Measurements from ENCODE around the gene ZNF43.
"Not testable (repeated sequence)": the region's sequence is repeated elsewhere in the genome, so short reads cannot be mapped to it uniquely, and the experiment has no call there.

ZNF43 gene

DNA sequence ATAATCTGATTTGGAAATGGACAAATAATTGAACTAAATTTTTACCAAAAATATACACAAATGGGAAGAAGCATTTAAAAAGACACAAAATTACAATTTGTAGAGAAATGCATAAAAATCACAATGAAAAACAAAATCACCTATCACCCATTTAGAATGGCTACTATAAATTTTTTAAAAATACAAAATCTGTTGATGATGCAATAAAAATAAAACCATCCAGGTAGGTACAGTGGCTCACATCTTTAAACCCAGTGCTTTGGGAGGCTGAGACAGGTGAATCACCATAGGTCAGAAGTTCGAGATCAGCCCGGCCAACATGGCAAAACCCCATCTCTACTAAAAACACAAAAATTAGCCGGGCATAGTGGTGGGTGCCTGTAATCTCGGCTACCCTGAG, 23.5 kb downstream of the ZNF43 start:
- TF ChIP-seq ZNF8 (CRISPR knock-in tag; IDR thresholded peaks at IDR 0.05) (no peak), GLIS3 (CRISPR knock-in tag; IDR thresholded peaks at IDR 0.05) (no peak), RARB (CRISPR knock-in tag; IDR thresholded peaks at IDR 0.05) (no peak), CSDC2 (CRISPR knock-in tag; IDR thresholded peaks at IDR 0.05) (no peak), TSHZ2 (CRISPR knock-in tag; IDR thresholded peaks at IDR 0.05) (no peak), ZNF565 (CRISPR knock-in tag; conservative IDR thresholded peaks at IDR 0.05; ENCODE audit: low read depth) (no peak), ESRRG (CRISPR knock-in tag; IDR thresholded peaks at IDR 0.05) (no peak), PPARA (CRISPR knock-in tag; IDR thresholded peaks at IDR 0.05; ENCODE audit: borderline replicate concordance) (no peak), SNAI2 (CRISPR knock-in tag; IDR thresholded peaks at IDR 0.05) (no peak), PATZ1 (CRISPR knock-in tag; IDR thresholded peaks at IDR 0.05; ENCODE audit: borderline replicate concordance) (no peak), ZC3H10 (CRISPR knock-in tag; IDR thresholded peaks at IDR 0.05) (no peak), BACH2 (CRISPR knock-in tag; IDR thresholded peaks at IDR 0.05; ENCODE audit: borderline replicate concordance) (no peak), CREB5 (CRISPR knock-in tag; IDR thresholded peaks at IDR 0.05; ENCODE audit: low read depth) (no peak), TOX (CRISPR knock-in tag; IDR thresholded peaks at IDR 0.05; ENCODE audit: borderline replicate concordance) (no peak), TCF4 (CRISPR knock-in tag; IDR thresholded peaks at IDR 0.05; ENCODE audit: borderline replicate concordance) (no peak), ISL1 (CRISPR knock-in tag; IDR thresholded peaks at IDR 0.05) (no peak)
- TF ChIP-seq, protein P1, sequence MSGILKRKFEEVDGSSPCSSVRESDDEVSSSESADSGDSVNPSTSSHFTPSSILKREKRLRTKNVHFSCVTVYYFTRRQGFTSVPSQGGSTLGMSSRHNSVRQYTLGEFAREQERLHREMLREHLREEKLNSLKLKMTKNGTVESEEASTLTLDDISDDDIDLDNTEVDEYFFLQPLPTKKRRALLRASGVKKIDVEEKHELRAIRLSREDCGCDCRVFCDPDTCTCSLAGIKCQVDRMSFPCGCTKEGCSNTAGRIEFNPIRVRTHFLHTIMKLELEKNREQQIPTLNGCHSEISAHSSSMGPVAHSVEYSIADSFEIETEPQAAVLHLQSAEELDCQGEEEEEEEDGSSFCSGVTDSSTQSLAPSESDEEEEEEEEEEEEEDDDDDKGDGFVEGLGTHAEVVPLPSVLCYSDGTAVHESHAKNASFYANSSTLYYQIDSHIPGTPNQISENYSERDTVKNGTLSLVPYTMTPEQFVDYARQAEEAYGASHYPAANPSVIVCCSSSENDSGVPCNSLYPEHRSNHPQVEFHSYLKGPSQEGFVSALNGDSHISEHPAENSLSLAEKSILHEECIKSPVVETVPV (CRISPR knock-in tag; IDR thresholded peaks at IDR 0.05) = no peak
- no peak for ATAC-seq

GRCh38 chr19:21808400-21809000, 27.5 kb downstream of the ZNF43 start:
- ATAC-seq = not testable (repeated sequence)

DNA sequence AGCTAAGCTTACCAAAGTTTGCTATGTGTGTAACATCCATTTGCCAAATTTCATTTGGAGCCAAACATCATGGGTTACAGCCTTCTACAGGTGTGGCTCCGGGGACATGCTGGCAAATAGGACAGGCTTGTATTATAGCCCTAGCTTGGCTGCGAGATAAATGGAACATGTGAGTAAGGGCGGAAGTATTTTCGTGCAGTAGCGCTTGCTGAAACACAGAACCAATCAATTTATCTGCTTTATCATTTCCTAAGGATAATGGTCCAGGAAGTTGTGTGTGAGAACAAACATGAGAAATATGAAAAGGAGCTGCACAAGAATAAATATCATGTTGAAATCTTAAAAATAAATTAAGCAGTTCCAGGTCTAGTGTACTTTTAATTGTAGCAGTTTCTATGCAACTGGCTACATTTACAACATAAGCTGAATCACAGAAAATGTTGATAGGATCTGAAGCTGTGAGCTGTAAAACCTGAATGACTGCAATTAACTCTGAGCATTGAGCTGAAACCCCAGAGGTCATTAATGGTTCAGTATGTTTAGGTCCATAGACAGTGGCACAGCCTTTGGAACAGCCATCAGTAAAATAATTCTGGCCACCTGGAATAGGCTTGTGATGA, 46.4 kb downstream of the ZNF43 start:
- TF ChIP-seq ZFP3 (CRISPR knock-in tag; IDR thresholded peaks at IDR 0.05) (no peak), PPARA (CRISPR knock-in tag; IDR thresholded peaks at IDR 0.05; ENCODE audit: borderline replicate concordance) (no peak), RARB (CRISPR knock-in tag; IDR thresholded peaks at IDR 0.05) (no peak)
- no peak for ATAC-seq

- no peak for TF ChIP-seq PPARA (CRISPR knock-in tag; IDR thresholded peaks at IDR 0.05; ENCODE audit: borderline replicate concordance)
- no peak for TF ChIP-seq ESRRG (CRISPR knock-in tag; IDR thresholded peaks at IDR 0.05)
- TF ChIP-seq ZFP30 (CRISPR knock-in tag; IDR thresholded peaks at IDR 0.05) = no peak
- TF ChIP-seq TCF4 (CRISPR knock-in tag; IDR thresholded peaks at IDR 0.05; ENCODE audit: borderline replicate concordance) = no peak
- no peak for TF ChIP-seq CREB5 (CRISPR knock-in tag; IDR thresholded peaks at IDR 0.05; ENCODE audit: low read depth)
- TF ChIP-seq ZFP3 (CRISPR knock-in tag; IDR thresholded peaks at IDR 0.05) = no peak
- TF ChIP-seq TSHZ2 (CRISPR knock-in tag; IDR thresholded peaks at IDR 0.05) = no peak
- no peak for TF ChIP-seq ZNF565 (CRISPR knock-in tag; conservative IDR thresholded peaks at IDR 0.05; ENCODE audit: low read depth)
- TF ChIP-seq PATZ1 (CRISPR knock-in tag; IDR thresholded peaks at IDR 0.05; ENCODE audit: borderline replicate concordance) = no peak
- TF ChIP-seq TOX (CRISPR knock-in tag; IDR thresholded peaks at IDR 0.05; ENCODE audit: borderline replicate concordance) = no peak
- ATAC-seq = no peak
These were observed 49.0 kb downstream of the ZNF43 start for GRCh38 chr19:21786936-21787335.

GRCh38 chr19:21775792-21776191, 60.2 kb downstream of the ZNF43 start:
- not testable (repeated sequence) for ATAC-seq

Measured in SK-N-SH treated with all-trans-retinoic acid at 6 μM for 48 hours (cell line).